Natural killer cell (primary cell): ENCODE data around the gene ROBO2. TPM values are rescaled to one million over a fixed set of nuclear protein-coding genes. Genes with fewer than 3 reads are reported as not detected.

Experiments used
- ATAC-seq, 3 donors: fragments of 150-1000 bp in 2 of 3; fragments of 200-7000 bp in 1 of 3; cut with Tn5 transposase; 1 replicate in 1 of 3; 2 replicates in 2 of 3; pipeline ENCODE4 v1.10.0; 2021; ENCODE audit warnings: mild to moderate bottlenecking in 2 of 3, moderate library complexity in 2 of 3
- DNase-seq, 2 donors: peaks; one replicate each; pipeline versions ENCODE4 v3.0.0 to v3.0.0-alpha.2; 2013 to 2021; ENCODE audit warnings: mixed read lengths in 1 of 2
- H3K27ac ChIP-seq: one replicate; pipeline ENCODE4 v1.5.1; 2013; ENCODE audit warnings: mild to moderate bottlenecking, low read length
- H3K27me3 ChIP-seq: one replicate; pipeline ENCODE4 v1.6.1; 2013; ENCODE audit warnings: low read length; ENCODE audit not compliant: control insufficient read depth, insufficient read depth
- H3K36me3 ChIP-seq: one replicate; pipeline ENCODE4 v1.6.1; 2013; ENCODE audit warnings: low read length; ENCODE audit not compliant: control insufficient read depth, insufficient read depth
- H3K4me1 ChIP-seq: one replicate; pipeline ENCODE4 v1.6.1; 2013; ENCODE audit warnings: low read length; ENCODE audit not compliant: control insufficient read depth, insufficient read depth
- H3K4me3 ChIP-seq: one replicate; pipeline ENCODE4 v1.5.1; 2013; ENCODE audit warnings: low read length
- H3K9me3 ChIP-seq: one replicate; pipeline ENCODE4 v1.6.1; 2013; ENCODE audit warnings: low read length; ENCODE audit not compliant: control insufficient read depth, insufficient read depth
- H3K27ac Mint-ChIP-seq, 2 donors: one replicate each; pipeline ENCODE4 v1.8.0; 2022; ENCODE audit warnings: mild to moderate bottlenecking in 2 of 2, mixed read lengths in 2 of 2, moderate library complexity in 1 of 2
- H3K27me3 Mint-ChIP-seq, 2 donors: one replicate each; pipeline ENCODE4 v1.8.0; 2022; ENCODE audit warnings: low read depth in 2 of 2, mixed read lengths in 2 of 2
- H3K36me3 Mint-ChIP-seq: one replicate; pipeline ENCODE4 v1.8.0; 2022; ENCODE audit warnings: mixed read lengths
- H3K4me1 Mint-ChIP-seq, 2 donors: one replicate each; pipeline ENCODE4 v1.8.0; 2022; ENCODE audit warnings: mixed read lengths in 2 of 2
- H3K4me3 Mint-ChIP-seq: one replicate; pipeline ENCODE4 v1.8.0; 2022; ENCODE audit warnings: mild to moderate bottlenecking, moderate library complexity, mixed read lengths
- H3K9me3 Mint-ChIP-seq, 2 donors: one replicate each; pipeline ENCODE4 v1.8.0; 2022; ENCODE audit warnings: mixed read lengths in 2 of 2
- CTCF ChIP-seq: fragments of 200-600 bp; IDR thresholded peaks from one replicate; pipeline ENCODE4 v1.8.0; 2022; ENCODE audit warnings: antibody characterized with exemption
- WGBS: methylation state at CpG from one replicate; pipeline ENCODE4 v1.1.7; 2013; ENCODE audit warnings: missing lambda C conversion rate; ENCODE audit not compliant: insufficient coverage; 5-methylcytosine and 5-hydroxymethylcytosine counted together
- intact Hi-C: fragments of 100-400 bp; cut with micrococcal nuclease; formaldehyde crosslinking; loops from one replicate; pipeline ENCODE4 v1.14.2; 2022
- total RNA-seq, 4 donors: library from RNA; stranded (reverse); fragments of 120-200 nt in 1 of 4; gene quantifications; one replicate each; pipeline versions ENCODE4 v1.2.3 to v1.2.4, GENCODE V29; 2013 to 2022

ROBO2 gene
- total RNA-seq, 3 donors from 2014 or later (not counting 1 experiment from before 2014, with no cell fraction given) = not detected

- Histone ChIP-seq H3K36me3 (no peaks in the 10 kb centered on the region), H3K27me3 (no peaks in the 10 kb centered on the region), H3K27ac (no peak overlapping the region), H3K4me1 (no peaks in the 10 kb centered on the region), H3K9me3 (peaks cover 3% of the 10 kb centered on the region), H3K4me3 (no peak overlapping the region)
- Mint-ChIP-seq H3K9me3 (peaks cover 18 to 20% of the 10 kb centered on the region in 2 donors), H3K27ac (no peak overlapping the region), H3K4me1 (no peaks in the 10 kb centered on the region), H3K27me3 (no peaks in the 10 kb centered on the region), H3K4me3 (no peak overlapping the region), H3K36me3 (peaks cover 27% of the 10 kb centered on the region)
- intact Hi-C loops = no loop called here
- TF ChIP-seq CTCF = no peak
- 70% methylated on average over 2 of the region's 3 CpGs for WGBS
- no peak for ATAC-seq
- no peak for DNase-seq
Measured at GRCh38 chr3:77660718-77661117, 620.8 kb downstream of the ROBO2 start.

GRCh38 chr3:77667901-77668300, 628.0 kb downstream of the ROBO2 start:
- H3K9me3 ChIP-seq = peaks cover 3% of the 10 kb centered on the region
- Mint-ChIP-seq H3K9me3 (peaks cover 19 to 20% of the 10 kb centered on the region in 2 donors), H3K27me3 (no peaks in the 10 kb centered on the region), H3K4me1 (no peaks in the 10 kb centered on the region), H3K36me3 (peaks cover 4% of the 10 kb centered on the region), H3K4me3 (no peak overlapping the region), H3K27ac (no peak overlapping the region)
- WGBS = 44% methylated on average over 1 of the region's 1 CpG
- no peaks in the 10 kb centered on the region for H3K4me1 ChIP-seq
- no peak overlapping the region for H3K27ac ChIP-seq
- ATAC-seq (no peak), DNase-seq (no peak)
- no peak for TF ChIP-seq CTCF
- H3K4me3 ChIP-seq = no peak overlapping the region
- H3K36me3 ChIP-seq = no peaks in the 10 kb centered on the region
- no peaks in the 10 kb centered on the region for H3K27me3 ChIP-seq
- intact Hi-C loops = no loop called here

- intact Hi-C loops = no loop called here
- 33% methylated on average over 1 of the region's 1 CpG for WGBS
- peaks cover 14 to 17% of the 10 kb centered on the region in 2 donors for H3K9me3 Mint-ChIP-seq
- no peaks in the 10 kb centered on the region for H3K4me1 ChIP-seq
- no peak overlapping the region for H3K4me3 ChIP-seq
- H3K27me3 Mint-ChIP-seq = no peaks in the 10 kb centered on the region
- no peaks in the 10 kb centered on the region for H3K4me1 Mint-ChIP-seq
- DNase-seq (no peak), ATAC-seq (no peak)
- H3K27ac ChIP-seq = no peak overlapping the region
- H3K27me3 ChIP-seq = no peaks in the 10 kb centered on the region
- H3K9me3 ChIP-seq = peaks cover 3% of the 10 kb centered on the region
- no peak overlapping the region for H3K4me3 Mint-ChIP-seq
- no peaks in the 10 kb centered on the region for H3K36me3 ChIP-seq
- no peak for TF ChIP-seq CTCF
- no peaks in the 10 kb centered on the region for H3K36me3 Mint-ChIP-seq
- H3K27ac Mint-ChIP-seq = no peak overlapping the region
Measured at GRCh38 chr3:77668376-77668775, 628.5 kb downstream of the ROBO2 start.

- H3K4me3 ChIP-seq = no peak overlapping the region
- no peak overlapping the region for H3K4me3 Mint-ChIP-seq
- intact Hi-C loops = no loop called here
- H3K9me3 ChIP-seq = peaks cover 3% of the 10 kb centered on the region
- H3K9me3 Mint-ChIP-seq = peaks cover 13 to 23% of the 10 kb centered on the region in 2 donors
- WGBS = 81% methylated on average over 2 of the region's 2 CpGs
- DNase-seq = no peak
- H3K36me3 Mint-ChIP-seq = no peaks in the 10 kb centered on the region
- H3K27me3 ChIP-seq = no peaks in the 10 kb centered on the region
- no peak for TF ChIP-seq CTCF
- H3K4me1 Mint-ChIP-seq = no peaks in the 10 kb centered on the region
- no peak for ATAC-seq
- H3K27ac ChIP-seq = no peak overlapping the region
- no peaks in the 10 kb centered on the region for H3K27me3 Mint-ChIP-seq
- no peaks in the 10 kb centered on the region for H3K36me3 ChIP-seq
- no peaks in the 10 kb centered on the region for H3K4me1 ChIP-seq
- H3K27ac Mint-ChIP-seq = no peak overlapping the region
Measured at GRCh38 chr3:77672016-77672415, 632.1 kb downstream of the ROBO2 start.
